Astrocyte of the spinal cord (primary cell): ENCODE measurements around the gene DPPA5.
"Not testable (repeated sequence)": the region's sequence is repeated elsewhere in the genome, so short reads cannot be mapped to it uniquely, and the experiment has no call there.

Experiments
- DNase-seq: peaks from one replicate; pipeline ENCODE4 v3.0.0; 2011; ENCODE audit warnings: low read depth, low spot score
- H3K4me3 ChIP-seq: 2 replicates; pipeline ENCODE4 v1.5.1; 2011; ENCODE audit warnings: low read depth, mild to moderate bottlenecking, low read length, moderate library complexity
- CTCF ChIP-seq: IDR thresholded peaks from 2 replicates; pipeline ENCODE4 v1.5.1; 2012; ENCODE audit warnings: low read depth, mild to moderate bottlenecking, low read length, inconsistent platforms
- in situ Hi-C: cut with HindIII; loops from 2 replicates; pipeline ENCODE4 v1.10.0; 2017; ENCODE audit warnings: low sequenced_read_pairs

DPPA5 gene

GRCh38 chr6:73353636-73354593, at the start of gene DPPA5:
DPPA5 (minus strand) TSS chr6:73354276; CDS start chr6:73354225, 51 bp downstream.
- H3K4me3 ChIP-seq, result no peak within 1 kb of the TSS
- TF ChIP-seq CTCF, result no peak
- no peak for DNase-seq
- in situ Hi-C loops, result no loop called here

- no peak overlapping the region for H3K4me3 ChIP-seq
- no peak for TF ChIP-seq CTCF
- no peak for DNase-seq
- in situ Hi-C loops, result no loop called here
These were observed 46.6 kb upstream of the DPPA5 start for GRCh38 chr6:73400656-73401055.

- no peak overlapping the region for H3K4me3 ChIP-seq
- in situ Hi-C loops, result no loop called here
- TF ChIP-seq CTCF, result no peak
- no peak for DNase-seq
These were observed 41.8 kb upstream of the DPPA5 start for GRCh38 chr6:73395875-73396274.

GRCh38 chr6:73394577-73395354, 40.7 kb upstream of the DPPA5 start, which contains the start of gene DDX43:
DDX43 (plus strand) TSS chr6:73394828; CDS start chr6:73394906, 78 bp downstream.
- no peak for TF ChIP-seq CTCF
- peak; percentile 26 for DNase-seq

GRCh38 chr6:73393278-73393677, 39.2 kb upstream of the DPPA5 start:
- DNase-seq, result peak; percentile 8
- no peak for TF ChIP-seq CTCF
- in situ Hi-C loops, result no loop called here

More at GRCh38 chr6:73394577-73395354, 40.7 kb upstream of the DPPA5 start, which contains the start of gene DDX43:
- H3K4me3 ChIP-seq, result peak within 1 kb of the TSS; percentile 15
- in situ Hi-C loops, result no loop called here

GRCh38 chr6:73392188-73392587, 38.1 kb upstream of the DPPA5 start:
- DNase-seq, in situ Hi-C loops, H3K4me3 ChIP-seq: not testable (repeated sequence)

More at GRCh38 chr6:73393278-73393677, 39.2 kb upstream of the DPPA5 start:
- no peak overlapping the region for H3K4me3 ChIP-seq
